Neural progenitor cell (in vitro differentiated cells): ENCODE results near the gene TNNI3. TPM values are rescaled to one million over a fixed set of nuclear protein-coding genes. Genes with fewer than 3 reads are reported as not detected.

Experiments
- DNase-seq: peaks from one replicate; pipeline ENCODE4 v3.0.0-alpha.2; 2016; ENCODE audit warnings: low spot score
- H2AFZ ChIP-seq: fragments of 200-600 bp; sonication (generic); replicated peaks from 2 replicates; pipeline ENCODE4 v1.6.1; 2016; ENCODE audit warnings: antibody characterized with exemption
- H3F3A ChIP-seq: fragments of 200-600 bp; sonication (generic); 2 replicates; pipeline ENCODE4 v1.6.1; 2016; ENCODE audit warnings: antibody characterized with exemption, low read depth
- H3K27ac ChIP-seq: fragments of 200-600 bp; sonication (generic); 2 replicates; pipeline ENCODE4 v1.5.1; 2016; ENCODE audit warnings: mild to moderate bottlenecking
- H3K27me3 ChIP-seq: fragments of 200-600 bp; sonication (generic); 2 replicates; pipeline ENCODE4 v1.6.1; 2016; ENCODE audit warnings: mild to moderate bottlenecking, moderate library complexity
- H3K36me3 ChIP-seq: fragments of 200-600 bp; sonication (generic); 2 replicates; pipeline ENCODE4 v1.5.1; 2016
- H3K4me1 ChIP-seq: fragments of 200-600 bp; sonication (generic); 2 replicates; pipeline ENCODE4 v1.6.1; 2016; ENCODE audit warnings: mixed run types
- H3K4me2 ChIP-seq: fragments of 200-600 bp; sonication (generic); 2 replicates; pipeline ENCODE4 v1.6.1; 2016
- H3K4me3 ChIP-seq: fragments of 200-600 bp; sonication (generic); 2 replicates; pipeline ENCODE4 v1.5.1; 2016
- H3K79me2 ChIP-seq: fragments of 200-600 bp; sonication (generic); 2 replicates; pipeline ENCODE4 v1.6.1; 2016; ENCODE audit warnings: low read depth
- H3K9ac ChIP-seq: fragments of 200-600 bp; sonication (generic); 2 replicates; pipeline ENCODE4 v1.6.1; 2016
- H3K9me3 ChIP-seq: fragments of 200-600 bp; sonication (generic); 2 replicates; pipeline ENCODE4 v1.5.1; 2016; ENCODE audit warnings: low read depth
- H4K20me1 ChIP-seq: fragments of 200-600 bp; sonication (generic); 2 replicates; pipeline ENCODE4 v1.6.1; 2016; ENCODE audit warnings: low read depth
- H3K27ac Mint-ChIP-seq: 3 replicates; pipeline ENCODE4 v1.8.0; 2021; ENCODE audit warnings: mixed read lengths
- H3K27me3 Mint-ChIP-seq: 2 replicates; pipeline ENCODE4 v1.8.0; 2022; ENCODE audit warnings: low read depth, mild to moderate bottlenecking, inconsistent platforms, moderate library complexity, mixed read lengths; ENCODE audit not compliant: insufficient read depth
- H3K36me3 Mint-ChIP-seq: 3 replicates; pipeline ENCODE4 v1.8.0; 2021; ENCODE audit warnings: mixed read lengths
- H3K4me1 Mint-ChIP-seq: 3 replicates; pipeline ENCODE4 v1.8.0; 2021; ENCODE audit warnings: mixed read lengths
- H3K4me3 Mint-ChIP-seq: 3 replicates; pipeline ENCODE4 v1.8.0; 2021; ENCODE audit warnings: mild to moderate bottlenecking, moderate library complexity, mixed read lengths
- H3K9me3 Mint-ChIP-seq: 3 replicates; pipeline ENCODE4 v1.8.0; 2020; ENCODE audit warnings: mixed read lengths
- CTCF ChIP-seq: fragments of 200-600 bp; sonication (generic); IDR thresholded peaks from 2 replicates; pipeline ENCODE4 v1.5.1; 2017; ENCODE audit warnings: antibody characterized with exemption, mild to moderate bottlenecking
- EZH2 ChIP-seq: fragments of 200-600 bp; sonication (generic); IDR thresholded peaks from 2 replicates; pipeline ENCODE4 v1.6.1; 2017; ENCODE audit warnings: antibody characterized with exemption, mild to moderate bottlenecking, moderate library complexity
- EZH2phosphoT487 ChIP-seq: fragments of 200-600 bp; sonication (generic); IDR thresholded peaks from 2 replicates; pipeline ENCODE4 v1.6.1; 2017; ENCODE audit warnings: antibody characterized with exemption
- total RNA-seq: library from RNA; depleted of rRNA; stranded (reverse); fragments of >200 nt; gene quantifications from 2 replicates; pipeline ENCODE4 v1.2.3, GENCODE V29; 2015; ENCODE audit warnings: low replicate concordance

The TNNI3 gene
- total RNA-seq, 1 donor from 2014 or later = 22.2 TPM

- Histone ChIP-seq H3K4me3 (no peak overlapping the region), H2AFZ (no peak overlapping the region), H4K20me1 (no peaks in the 10 kb centered on the region), H3K9ac (no peak overlapping the region), H3K4me2 (no peak overlapping the region), H3K4me1 (peaks cover 13% of the 10 kb centered on the region), H3K79me2 (no peaks in the 10 kb centered on the region), H3K27me3 (peaks cover 10% of the 10 kb centered on the region), H3F3A (peaks cover 36% of the 10 kb centered on the region), H3K27ac (no peak overlapping the region), H3K9me3 (no peaks in the 10 kb centered on the region), H3K36me3 (no peaks in the 10 kb centered on the region)
- TF ChIP-seq EZH2 = no peak
- no peak for TF ChIP-seq EZH2phosphoT487
- no peak for TF ChIP-seq CTCF
- Mint-ChIP-seq H3K36me3 (peaks cover 2% of the 10 kb centered on the region), H3K9me3 (peaks cover 2% of the 10 kb centered on the region), H3K4me3 (no peak overlapping the region), H3K4me1 (peaks cover 17% of the 10 kb centered on the region), H3K27me3 (peaks cover 29% of the 10 kb centered on the region), H3K27ac (no peak overlapping the region)
- no peak for DNase-seq
Measured at GRCh38 chr19:55153652-55154264, 3.8 kb downstream of the TNNI3 start.

- H3K27ac ChIP-seq = no peak overlapping the region
- H3F3A ChIP-seq = peaks cover 48% of the 10 kb centered on the region
- H4K20me1 ChIP-seq = no peaks in the 10 kb centered on the region
- DNase-seq = no peak
- peaks cover 23% of the 10 kb centered on the region for H3K4me1 ChIP-seq
- TF ChIP-seq CTCF (no peak), EZH2phosphoT487 (no peak), EZH2 (no peak)
- H3K9ac ChIP-seq = no peak overlapping the region
- no peak overlapping the region for H3K4me3 ChIP-seq
- no peaks in the 10 kb centered on the region for H3K79me2 ChIP-seq
- H3K4me1 Mint-ChIP-seq = peaks cover 23% of the 10 kb centered on the region
- H3K4me2 ChIP-seq = no peak overlapping the region
- H2AFZ ChIP-seq = no peak overlapping the region
- no peaks in the 10 kb centered on the region for H3K9me3 ChIP-seq
- H3K27me3 ChIP-seq = peaks cover 2% of the 10 kb centered on the region
- H3K27me3 Mint-ChIP-seq = peaks cover 37% of the 10 kb centered on the region
- no peak overlapping the region for H3K27ac Mint-ChIP-seq
- peaks cover 2% of the 10 kb centered on the region for H3K9me3 Mint-ChIP-seq
- H3K36me3 Mint-ChIP-seq = peaks cover 2% of the 10 kb centered on the region
- peak overlapping the region; percentile 15 for H3K4me3 Mint-ChIP-seq
- no peaks in the 10 kb centered on the region for H3K36me3 ChIP-seq
Measured at GRCh38 chr19:55152017-55152416, 5.5 kb downstream of the TNNI3 start.

- peaks cover 42% of the 10 kb centered on the region for H3F3A ChIP-seq
- H3K4me1 ChIP-seq = peaks cover 23% of the 10 kb centered on the region
- H4K20me1 ChIP-seq = no peaks in the 10 kb centered on the region
- peak within 1 kb of the TSS; percentile 67 for H3K4me2 ChIP-seq
- peak within 1 kb of the TSS; percentile 8 for H2AFZ ChIP-seq
- H3K79me2 ChIP-seq = no peaks in the 10 kb centered on the region
- Mint-ChIP-seq H3K4me1 (peaks cover 19% of the 10 kb centered on the region), H3K9me3 (peaks cover 2% of the 10 kb centered on the region), H3K36me3 (peaks cover 2% of the 10 kb centered on the region), H3K27me3 (peaks cover 47% of the 10 kb centered on the region), H3K4me3 (peak within 1 kb of the TSS; percentile 55), H3K27ac (peak within 1 kb of the TSS; percentile 81)
- no peaks in the 10 kb centered on the region for H3K27me3 ChIP-seq
- H3K4me3 ChIP-seq = peak within 1 kb of the TSS; percentile 26
- peak; percentile 78 for DNase-seq
- H3K9me3 ChIP-seq = no peaks in the 10 kb centered on the region
- no peak for TF ChIP-seq CTCF
- TF ChIP-seq EZH2phosphoT487 = no peak
- no peak for TF ChIP-seq EZH2
- H3K9ac ChIP-seq = no peak within 1 kb of the TSS
- H3K27ac ChIP-seq = no peak within 1 kb of the TSS
- no peaks in the 10 kb centered on the region for H3K36me3 ChIP-seq
Measured at GRCh38 chr19:55149078-55150003, 8.2 kb downstream of the TNNI3 start, which contains the start of gene TNNT1. TNNT1 (minus strand) TSS chr19:55149206; CDS start chr19:55147157, 2,049 bp downstream.
